Rectal smooth muscle tissue (tissue), 1 donor: ENCODE measurements around the gene PLXNB2.

Experiments used
- H3K27ac ChIP-seq: one replicate; pipeline ENCODE4 v1.7.0; 2013; ENCODE audit warnings: low read depth, low read length, inconsistent platforms
- H3K27me3 ChIP-seq: one replicate; pipeline ENCODE4 v1.7.0; 2013; ENCODE audit warnings: low read length; ENCODE audit not compliant: control insufficient read depth, insufficient read depth
- H3K36me3 ChIP-seq: one replicate; pipeline ENCODE4 v1.7.0; 2013; ENCODE audit warnings: low read length; ENCODE audit not compliant: control insufficient read depth, insufficient read depth
- H3K4me1 ChIP-seq: one replicate; pipeline ENCODE4 v1.7.0; 2013; ENCODE audit warnings: low read length; ENCODE audit not compliant: control insufficient read depth, insufficient read depth
- H3K4me3 ChIP-seq: one replicate; pipeline ENCODE4 v1.7.0; 2013; ENCODE audit warnings: low read length
- H3K9ac ChIP-seq: one replicate; pipeline ENCODE4 v1.7.0; 2013; ENCODE audit warnings: low read length

The PLXNB2 gene, protein sequence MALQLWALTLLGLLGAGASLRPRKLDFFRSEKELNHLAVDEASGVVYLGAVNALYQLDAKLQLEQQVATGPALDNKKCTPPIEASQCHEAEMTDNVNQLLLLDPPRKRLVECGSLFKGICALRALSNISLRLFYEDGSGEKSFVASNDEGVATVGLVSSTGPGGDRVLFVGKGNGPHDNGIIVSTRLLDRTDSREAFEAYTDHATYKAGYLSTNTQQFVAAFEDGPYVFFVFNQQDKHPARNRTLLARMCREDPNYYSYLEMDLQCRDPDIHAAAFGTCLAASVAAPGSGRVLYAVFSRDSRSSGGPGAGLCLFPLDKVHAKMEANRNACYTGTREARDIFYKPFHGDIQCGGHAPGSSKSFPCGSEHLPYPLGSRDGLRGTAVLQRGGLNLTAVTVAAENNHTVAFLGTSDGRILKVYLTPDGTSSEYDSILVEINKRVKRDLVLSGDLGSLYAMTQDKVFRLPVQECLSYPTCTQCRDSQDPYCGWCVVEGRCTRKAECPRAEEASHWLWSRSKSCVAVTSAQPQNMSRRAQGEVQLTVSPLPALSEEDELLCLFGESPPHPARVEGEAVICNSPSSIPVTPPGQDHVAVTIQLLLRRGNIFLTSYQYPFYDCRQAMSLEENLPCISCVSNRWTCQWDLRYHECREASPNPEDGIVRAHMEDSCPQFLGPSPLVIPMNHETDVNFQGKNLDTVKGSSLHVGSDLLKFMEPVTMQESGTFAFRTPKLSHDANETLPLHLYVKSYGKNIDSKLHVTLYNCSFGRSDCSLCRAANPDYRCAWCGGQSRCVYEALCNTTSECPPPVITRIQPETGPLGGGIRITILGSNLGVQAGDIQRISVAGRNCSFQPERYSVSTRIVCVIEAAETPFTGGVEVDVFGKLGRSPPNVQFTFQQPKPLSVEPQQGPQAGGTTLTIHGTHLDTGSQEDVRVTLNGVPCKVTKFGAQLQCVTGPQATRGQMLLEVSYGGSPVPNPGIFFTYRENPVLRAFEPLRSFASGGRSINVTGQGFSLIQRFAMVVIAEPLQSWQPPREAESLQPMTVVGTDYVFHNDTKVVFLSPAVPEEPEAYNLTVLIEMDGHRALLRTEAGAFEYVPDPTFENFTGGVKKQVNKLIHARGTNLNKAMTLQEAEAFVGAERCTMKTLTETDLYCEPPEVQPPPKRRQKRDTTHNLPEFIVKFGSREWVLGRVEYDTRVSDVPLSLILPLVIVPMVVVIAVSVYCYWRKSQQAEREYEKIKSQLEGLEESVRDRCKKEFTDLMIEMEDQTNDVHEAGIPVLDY (N-terminal part only)

GRCh38 chr22:50306753-50307749 is at the start of gene PLXNB2:
Gene PLXNB2 (minus strand): TSS chr22:50307646. CDS start chr22:50290584, 17,062 bp downstream.
- peak within 1 kb of the TSS; percentile 84 for H3K4me3 ChIP-seq
- H3K4me1 ChIP-seq: peaks cover 37% of the 10 kb centered on the region
- no peaks in the 10 kb centered on the region for H3K36me3 ChIP-seq
- H3K27ac ChIP-seq: peak within 1 kb of the TSS; percentile 94
- peak within 1 kb of the TSS; percentile 50 for H3K9ac ChIP-seq
- no peaks in the 10 kb centered on the region for H3K27me3 ChIP-seq

- H3K36me3 ChIP-seq: no peaks in the 10 kb centered on the region
- H3K27ac ChIP-seq: no peak overlapping the region
Measured at GRCh38 chr22:50357222-50357621, 49.8 kb upstream of the PLXNB2 start.

DNA sequence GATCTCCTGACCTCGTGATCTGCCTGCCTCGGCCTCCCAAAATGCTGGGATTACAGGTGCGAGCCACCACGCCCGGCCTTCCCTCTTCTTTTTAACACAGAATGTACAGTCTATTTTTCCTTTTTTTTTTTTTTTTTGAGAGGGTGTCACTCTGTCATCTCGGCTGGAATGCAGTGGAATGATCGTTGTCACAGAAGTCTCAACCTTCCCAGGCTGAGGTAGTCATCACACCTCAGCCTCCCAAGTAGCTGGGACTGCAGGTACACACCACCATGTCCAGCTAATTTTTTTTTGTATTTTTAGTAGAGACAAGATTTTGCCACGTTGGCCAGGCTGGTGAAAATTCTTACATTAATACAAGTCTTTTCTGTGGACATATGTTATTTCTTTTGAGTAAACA is 48.7 kb upstream of the PLXNB2 start:
- H3K4me3 ChIP-seq: no peak overlapping the region
- H3K27me3 ChIP-seq: no peaks in the 10 kb centered on the region
- no peaks in the 10 kb centered on the region for H3K4me1 ChIP-seq
- H3K9ac ChIP-seq: no peak overlapping the region
- no peak overlapping the region for H3K27ac ChIP-seq
- H3K36me3 ChIP-seq: no peaks in the 10 kb centered on the region

More at GRCh38 chr22:50357222-50357621, 49.8 kb upstream of the PLXNB2 start:
- Histone ChIP-seq H3K4me1 (no peaks in the 10 kb centered on the region), H3K4me3 (no peak overlapping the region), H3K27me3 (no peaks in the 10 kb centered on the region), H3K9ac (no peak overlapping the region)

GRCh38 chr22:50348058-50348457 is 40.6 kb upstream of the PLXNB2 start:
- Histone ChIP-seq H3K27ac (no peak overlapping the region), H3K27me3 (no peaks in the 10 kb centered on the region), H3K4me1 (no peaks in the 10 kb centered on the region), H3K36me3 (no peaks in the 10 kb centered on the region), H3K9ac (no peak overlapping the region), H3K4me3 (no peak overlapping the region)

GRCh38 chr22:50347157-50347556 is 39.7 kb upstream of the PLXNB2 start:
- no peak overlapping the region for H3K4me3 ChIP-seq
- no peaks in the 10 kb centered on the region for H3K27me3 ChIP-seq
- no peak overlapping the region for H3K27ac ChIP-seq
- no peak overlapping the region for H3K9ac ChIP-seq
- no peaks in the 10 kb centered on the region for H3K36me3 ChIP-seq
- H3K4me1 ChIP-seq: peaks cover 4% of the 10 kb centered on the region

GRCh38 chr22:50346470-50346869 is 39.0 kb upstream of the PLXNB2 start:
- H3K4me3 ChIP-seq: no peak overlapping the region
- no peaks in the 10 kb centered on the region for H3K36me3 ChIP-seq
- no peak overlapping the region for H3K9ac ChIP-seq
- H3K27ac ChIP-seq: no peak overlapping the region
- no peaks in the 10 kb centered on the region for H3K27me3 ChIP-seq
- H3K4me1 ChIP-seq: peaks cover 6% of the 10 kb centered on the region

GRCh38 chr22:50343541-50343935 is 36.1 kb upstream of the PLXNB2 start:
- Histone ChIP-seq H3K9ac (peak overlapping the region; percentile 24), H3K27ac (peak overlapping the region; percentile 52), H3K36me3 (no peaks in the 10 kb centered on the region), H3K4me1 (peaks cover 6% of the 10 kb centered on the region), H3K27me3 (no peaks in the 10 kb centered on the region), H3K4me3 (peak overlapping the region; percentile 83)

DNA sequence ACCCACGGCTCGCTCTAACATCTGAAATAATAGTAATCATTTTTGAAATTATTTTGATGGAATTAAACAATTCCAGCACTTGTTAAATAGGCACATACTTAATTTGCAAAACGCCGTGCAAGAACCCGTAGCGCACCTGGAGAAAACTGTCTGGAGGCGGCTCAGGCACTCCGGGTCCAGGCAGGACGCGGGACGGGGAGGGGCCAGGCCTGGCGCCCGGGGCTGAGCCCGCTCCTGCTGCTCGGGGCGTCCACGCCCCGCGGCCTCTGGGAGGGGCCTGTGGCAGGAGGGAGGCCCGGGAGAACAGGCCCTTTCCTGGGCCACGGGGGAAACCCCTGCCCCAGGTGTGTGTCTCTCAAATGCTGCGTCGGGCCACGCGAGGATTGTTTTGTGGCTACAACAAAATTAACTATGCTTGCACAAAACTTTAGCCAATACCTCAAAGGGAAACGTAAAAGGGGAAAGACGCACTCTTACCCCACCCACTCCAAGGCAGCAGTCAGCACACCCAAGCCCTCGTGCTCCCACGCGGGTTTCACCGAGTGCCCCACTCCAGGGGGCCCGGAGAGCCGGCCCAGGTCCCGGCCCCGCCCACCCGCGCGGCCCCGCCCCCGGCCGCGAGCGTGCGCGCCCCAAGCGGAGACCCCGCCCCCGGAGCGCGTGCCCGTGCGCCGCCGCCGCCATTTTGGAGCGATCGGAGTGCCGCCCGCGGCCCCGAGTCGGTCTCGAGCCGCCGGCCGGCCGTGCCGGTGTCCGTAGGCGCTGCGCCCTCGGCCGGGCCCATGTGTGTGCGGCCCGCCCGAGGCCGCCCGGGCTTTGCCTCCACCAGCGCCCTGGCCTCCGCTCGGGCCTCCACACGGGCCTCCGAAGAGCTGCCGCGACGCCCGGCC is 35.5 kb upstream of the PLXNB2 start, which contains the start of gene PPP6R2:
PPP6R2 (plus strand) TSS at position 677 of the 890 bp plus-strand sequence. CDS start 50,582 bp downstream, outside the sequence.
- Histone ChIP-seq H3K4me3 (peak within 1 kb of the TSS; percentile 83), H3K27me3 (no peaks in the 10 kb centered on the region), H3K36me3 (no peaks in the 10 kb centered on the region), H3K9ac (peak within 1 kb of the TSS; percentile 45), H3K4me1 (peaks cover 6% of the 10 kb centered on the region), H3K27ac (peak within 1 kb of the TSS; percentile 56)

DNA sequence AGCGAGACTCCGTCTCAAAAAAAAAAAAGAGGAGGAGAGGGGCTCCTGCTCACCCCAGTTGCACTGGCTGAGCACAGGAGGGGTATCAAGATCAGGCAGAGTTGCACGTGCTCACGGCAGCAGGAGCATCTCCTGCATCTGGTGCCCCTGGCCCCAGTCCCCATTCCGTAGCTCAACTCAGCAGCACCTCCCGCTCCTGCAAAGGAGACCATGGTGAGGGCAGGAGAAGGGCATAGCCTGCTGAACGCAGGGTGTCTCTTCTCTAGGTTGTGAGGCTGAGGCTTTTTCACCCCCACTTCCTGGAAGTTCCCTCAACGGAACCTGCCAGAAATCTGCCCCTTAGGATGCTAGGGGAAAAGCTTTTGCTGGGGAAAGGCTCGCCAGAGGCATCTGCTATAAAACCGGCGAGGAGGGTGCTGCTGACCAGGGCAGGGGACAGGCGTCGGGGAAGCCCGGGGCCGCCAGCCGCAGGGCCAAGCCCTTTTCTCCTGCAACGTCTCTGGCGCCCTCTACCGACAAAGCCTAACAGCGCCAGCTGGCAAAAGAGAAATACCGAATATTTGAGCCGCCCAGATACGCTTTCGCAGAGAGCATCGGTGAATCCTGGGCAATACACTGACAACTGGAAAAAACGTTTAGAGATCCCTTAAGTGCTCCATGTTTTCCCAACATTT is 34.7 kb upstream of the PLXNB2 start:
- Histone ChIP-seq H3K4me3 (peak overlapping the region; percentile 83), H3K36me3 (no peaks in the 10 kb centered on the region), H3K27ac (peak overlapping the region; percentile 56), H3K9ac (peak overlapping the region; percentile 45), H3K4me1 (peaks cover 6% of the 10 kb centered on the region), H3K27me3 (no peaks in the 10 kb centered on the region)
